ENCODE measurements around the gene DBNL.
A peak's percentile ranks its signal among the peaks of the same experiment; 100 is the strongest.

Gene DBNL

DNA sequence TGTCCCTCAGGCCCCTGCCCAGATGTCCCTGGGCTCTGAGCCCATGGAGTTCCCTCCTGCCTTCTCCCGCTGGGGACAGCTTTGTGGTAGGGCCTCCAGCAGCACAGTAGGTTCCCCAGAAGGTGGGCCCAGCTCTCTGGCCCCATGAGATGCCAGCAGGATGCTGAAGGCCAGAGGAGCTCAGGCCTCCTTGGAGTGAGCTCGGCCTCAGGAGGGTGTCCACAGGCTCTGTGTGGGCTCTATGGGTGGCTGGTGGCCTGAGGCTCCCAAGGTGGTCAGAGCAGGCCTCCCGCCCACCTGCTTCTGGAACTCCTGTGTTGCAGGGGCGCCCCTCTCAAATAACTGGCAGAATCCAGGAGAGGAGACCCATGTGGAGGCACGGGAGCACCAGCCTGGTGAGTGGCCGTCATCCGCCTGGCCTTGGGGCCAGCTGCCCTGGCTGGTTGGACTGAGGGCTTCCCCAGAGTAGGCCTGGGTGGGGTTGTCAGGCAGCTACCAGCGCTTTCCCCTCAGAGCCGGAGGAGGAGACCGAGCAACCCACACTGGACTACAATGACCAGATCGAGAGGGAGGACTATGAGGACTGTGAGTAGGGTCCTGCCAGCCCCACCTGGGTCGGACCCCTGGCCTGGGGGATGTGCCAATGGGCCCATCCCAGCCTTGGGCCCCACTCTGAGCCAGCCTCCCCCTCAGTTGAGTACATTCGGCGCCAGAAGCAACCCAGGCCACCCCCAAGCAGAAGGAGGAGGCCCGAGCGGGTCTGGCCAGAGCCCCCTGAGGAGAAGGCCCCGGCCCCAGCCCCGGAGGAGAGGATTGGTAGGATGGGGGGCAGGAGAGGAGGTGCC lies 62.8 kb downstream of the DBNL start:
- no peak for TF ChIP-seq CTCF (IDR thresholded peaks at IDR 0.05; ENCODE audit: borderline replicate concordance, insufficient read depth, low read depth, low read length)
- H3K4me3 ChIP-seq (ENCODE audit: low read depth, low read length): no peak overlapping the region

DNA sequence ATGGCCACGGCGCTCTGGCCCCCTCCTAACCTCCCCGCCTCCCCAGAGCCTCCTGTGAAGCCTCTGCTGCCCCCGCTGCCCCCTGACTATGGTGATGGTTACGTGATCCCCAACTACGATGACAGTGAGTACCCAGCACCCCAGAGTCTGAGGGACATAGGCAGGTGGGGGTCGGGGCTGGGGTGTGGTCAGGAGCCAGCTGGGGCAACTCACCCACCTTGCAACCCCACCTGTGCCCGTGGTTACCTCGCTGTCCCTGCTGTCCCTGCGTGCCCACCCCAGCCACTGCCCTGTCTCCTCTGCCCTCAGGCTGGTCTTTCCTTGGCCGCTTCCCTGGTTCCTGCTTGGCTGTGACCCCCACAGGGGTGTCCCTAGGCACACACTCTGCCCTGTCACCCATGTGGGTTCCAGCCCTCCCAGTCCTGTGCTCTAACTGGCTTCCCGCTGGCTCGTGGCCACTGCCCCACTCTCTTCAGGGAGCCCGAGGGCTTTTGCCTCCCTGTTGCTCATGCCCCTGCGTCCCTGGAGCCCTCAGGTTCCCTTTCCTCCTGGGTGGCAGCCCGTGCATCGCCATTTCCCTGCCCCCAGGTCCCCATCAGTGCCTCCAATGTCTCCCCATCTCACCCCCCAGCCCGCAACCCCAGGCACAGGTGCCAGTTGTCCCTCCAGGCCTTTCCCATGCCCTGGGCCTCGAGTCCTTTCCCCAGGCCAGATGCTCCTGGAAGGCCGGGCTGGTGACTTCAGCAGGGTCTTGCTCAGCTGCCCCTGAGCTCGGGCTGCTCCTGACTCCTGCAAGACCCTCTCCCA lies 63.7 kb downstream of the DBNL start:
- H3K4me3 ChIP-seq (ENCODE audit: low read depth, low read length): no peak overlapping the region
- no peak for TF ChIP-seq CTCF (IDR thresholded peaks at IDR 0.05; ENCODE audit: borderline replicate concordance, insufficient read depth, low read depth, low read length)

DNA sequence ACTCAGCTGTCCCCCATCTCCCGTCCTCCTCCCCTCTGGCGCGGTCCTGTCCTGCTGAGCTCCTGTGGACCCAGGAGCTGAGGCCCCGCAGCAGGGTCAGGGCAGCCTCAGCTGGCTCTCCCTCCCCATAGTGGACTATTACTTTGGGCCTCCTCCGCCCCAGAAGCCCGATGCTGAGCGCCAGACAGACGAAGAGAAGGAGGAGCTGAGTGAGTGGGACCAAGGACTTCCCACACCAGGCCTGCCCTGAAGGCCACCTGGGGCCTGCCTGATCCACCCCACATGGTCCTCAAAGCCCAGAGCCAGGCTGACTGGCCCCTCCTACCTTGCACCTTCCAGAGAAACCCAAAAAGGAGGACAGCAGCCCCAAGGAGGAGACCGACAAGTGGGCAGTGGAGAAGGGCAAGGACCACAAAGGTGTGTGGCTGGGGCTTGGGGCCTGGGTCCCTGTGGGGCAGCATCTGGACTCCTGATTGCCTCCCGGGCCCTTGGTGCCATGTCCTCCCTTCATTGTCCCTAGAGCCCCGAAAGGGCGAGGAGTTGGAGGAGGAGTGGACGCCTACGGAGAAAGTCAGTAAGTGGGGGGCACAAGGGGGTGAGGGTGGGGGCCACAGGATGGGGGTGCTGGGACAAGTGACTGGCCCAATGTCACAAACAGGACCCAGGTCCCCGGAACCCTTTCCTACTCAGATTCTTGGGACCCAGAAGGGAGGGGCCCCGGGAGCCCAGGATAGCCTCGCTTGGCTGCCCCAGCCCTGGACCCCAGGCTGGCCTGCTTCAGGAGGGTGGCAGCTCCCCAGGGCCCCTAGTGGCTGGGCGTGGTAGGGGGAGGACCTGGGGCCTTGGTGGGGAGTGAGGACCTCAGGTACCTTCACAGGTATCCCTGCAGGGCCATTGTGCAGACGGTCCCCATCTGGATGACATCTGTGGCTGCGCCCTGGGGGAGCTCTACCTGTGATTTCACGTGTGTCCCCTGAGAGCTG lies 64.6 kb downstream of the DBNL start:
- no peak overlapping the region for H3K4me3 ChIP-seq (ENCODE audit: low read depth, low read length)

DNA sequence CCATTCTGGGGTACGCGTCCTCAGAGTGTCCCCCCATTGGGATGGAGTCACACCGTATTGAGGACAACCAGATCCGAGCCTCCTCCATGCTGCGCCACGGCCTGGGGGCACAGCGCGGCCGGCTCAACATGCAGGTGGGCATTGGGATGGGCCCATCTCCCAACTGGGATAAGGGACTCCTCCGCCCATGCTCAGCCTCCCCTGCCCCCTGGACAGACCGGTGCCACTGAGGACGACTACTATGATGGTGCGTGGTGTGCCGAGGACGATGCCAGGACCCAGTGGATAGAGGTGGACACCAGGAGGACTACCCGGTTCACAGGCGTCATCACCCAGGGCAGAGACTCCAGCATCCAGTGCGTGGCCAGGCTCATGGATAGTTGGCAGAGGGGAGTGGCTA lies 65.5 kb downstream of the DBNL start:
- H3K4me3 ChIP-seq (ENCODE audit: low read depth, low read length): no peak overlapping the region
- no peak for TF ChIP-seq CTCF (IDR thresholded peaks at IDR 0.05; ENCODE audit: borderline replicate concordance, insufficient read depth, low read depth, low read length)

More for the DNA sequence above, 64.6 kb downstream of the DBNL start:
- TF ChIP-seq CTCF (IDR thresholded peaks at IDR 0.05; ENCODE audit: borderline replicate concordance, insufficient read depth, low read depth, low read length): peak; percentile 33; the same call in 1 of the 2 replicates

DNA sequence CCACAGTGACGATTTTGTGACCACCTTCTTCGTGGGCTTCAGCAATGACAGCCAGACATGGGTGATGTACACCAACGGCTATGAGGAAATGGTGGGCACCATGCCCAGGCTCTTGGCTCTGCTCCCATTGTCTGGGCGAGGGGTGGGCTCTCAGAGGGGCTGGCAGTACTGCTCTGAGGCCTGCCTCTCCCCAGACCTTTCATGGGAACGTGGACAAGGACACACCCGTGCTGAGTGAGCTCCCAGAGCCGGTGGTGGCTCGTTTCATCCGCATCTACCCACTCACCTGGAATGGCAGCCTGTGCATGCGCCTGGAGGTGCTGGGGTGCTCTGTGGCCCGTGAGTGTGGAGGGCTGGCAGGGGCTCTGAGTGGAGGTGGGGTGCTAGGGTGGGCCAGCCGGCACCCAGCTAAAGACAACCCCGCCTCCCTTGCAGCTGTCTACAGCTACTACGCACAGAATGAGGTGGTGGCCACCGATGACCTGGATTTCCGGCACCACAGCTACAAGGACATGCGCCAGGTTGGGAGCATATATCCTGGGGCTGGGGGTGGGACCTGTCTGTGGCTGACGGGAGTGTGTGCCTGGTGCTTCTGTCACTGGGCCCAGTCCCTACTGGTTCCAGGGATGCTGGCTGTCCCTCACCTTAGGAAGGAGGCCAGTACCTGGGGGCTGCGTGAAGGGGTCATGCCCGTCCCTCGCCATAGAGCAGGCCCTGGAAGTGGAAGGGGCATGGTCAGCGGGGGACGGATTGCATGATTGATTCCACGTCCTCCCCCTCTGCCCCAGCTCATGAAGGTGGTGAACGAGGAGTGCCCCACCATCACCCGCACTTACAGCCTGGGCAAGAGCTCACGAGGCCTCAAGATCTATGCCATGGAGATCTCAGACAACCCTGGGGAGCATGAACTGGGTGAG lies 66.5 kb downstream of the DBNL start:
- H3K4me3 ChIP-seq (ENCODE audit: low read depth, low read length): no peak overlapping the region
- no peak for TF ChIP-seq CTCF (IDR thresholded peaks at IDR 0.05; ENCODE audit: borderline replicate concordance, insufficient read depth, low read depth, low read length)

All from GM12875 (cell line).